ENCODE data around the gene ACOT7.

Gene ACOT7

DNA sequence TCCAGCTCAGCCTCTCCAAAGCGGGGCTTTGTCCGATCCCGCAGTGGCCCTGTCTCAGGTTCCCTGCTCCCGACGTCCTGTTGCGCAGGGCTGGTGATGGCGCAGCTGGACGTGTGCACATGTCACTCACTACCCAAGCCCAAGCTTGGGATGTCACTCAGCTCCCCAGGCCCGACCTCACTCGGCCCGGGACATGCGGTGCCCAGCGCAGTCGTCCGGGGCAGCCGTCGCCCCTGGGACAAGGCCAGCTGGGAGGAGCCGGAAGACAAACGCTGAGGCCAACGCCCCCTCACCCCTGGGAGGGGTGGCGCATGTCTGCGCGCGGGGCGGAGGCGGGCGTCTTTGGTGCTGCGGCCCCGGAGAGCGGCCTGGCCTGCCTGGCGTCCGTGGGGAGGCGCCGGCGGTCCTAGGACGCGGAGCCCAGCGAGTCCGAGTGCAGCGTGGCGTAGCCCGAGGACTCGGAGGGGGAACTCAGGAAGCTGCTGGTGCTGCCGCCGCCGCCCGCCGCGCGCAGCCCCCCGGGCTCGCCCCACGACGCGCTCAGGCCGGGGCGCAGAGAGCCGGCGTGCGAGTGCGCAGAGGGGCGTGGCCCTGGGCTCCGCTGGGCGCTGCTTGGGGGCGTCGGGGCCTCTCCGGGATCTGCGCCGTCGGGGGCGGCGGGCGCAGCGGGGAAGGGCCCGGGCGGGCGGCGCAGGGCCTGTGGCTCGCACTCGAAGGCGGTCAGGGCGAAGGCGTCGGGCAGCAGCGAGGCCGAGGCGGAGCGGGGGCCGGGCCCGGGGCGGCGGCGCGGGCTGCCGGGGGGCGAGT lies 144.4 kb downstream of the ACOT7 start:
- no peak for DNase-seq (ENCODE audit: low read depth)

DNA sequence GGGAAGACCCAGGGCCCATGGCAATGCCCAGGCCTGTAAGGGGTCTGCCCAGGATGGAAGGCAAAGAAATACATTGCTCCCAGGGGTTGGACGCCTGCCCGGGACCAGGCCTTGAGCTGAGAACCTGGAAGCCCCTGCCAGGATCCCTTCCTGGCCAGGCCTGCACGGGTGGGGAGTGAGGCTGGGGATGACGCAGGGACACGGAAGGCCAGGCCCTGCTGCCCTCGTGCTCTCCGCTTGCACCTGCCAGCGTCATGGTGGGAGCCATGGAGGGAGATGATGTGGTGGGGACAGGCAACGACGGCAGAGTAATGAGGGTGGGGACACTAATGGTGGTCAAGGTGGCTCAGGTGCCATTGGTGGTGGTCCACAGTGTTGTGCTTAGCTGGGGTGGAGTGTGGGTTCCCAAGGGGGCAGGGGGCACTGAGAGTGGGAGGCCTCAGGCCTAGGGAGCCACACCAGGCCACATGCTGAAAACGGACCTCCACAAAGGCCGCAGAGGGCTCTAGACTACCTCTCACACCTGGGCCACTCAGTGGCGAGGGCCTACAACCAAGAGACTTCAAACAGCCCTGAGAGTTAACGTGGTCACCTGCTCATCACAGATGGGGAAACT lies 145.3 kb downstream of the ACOT7 start:
- DNase-seq (ENCODE audit: low read depth), result no peak

DNA sequence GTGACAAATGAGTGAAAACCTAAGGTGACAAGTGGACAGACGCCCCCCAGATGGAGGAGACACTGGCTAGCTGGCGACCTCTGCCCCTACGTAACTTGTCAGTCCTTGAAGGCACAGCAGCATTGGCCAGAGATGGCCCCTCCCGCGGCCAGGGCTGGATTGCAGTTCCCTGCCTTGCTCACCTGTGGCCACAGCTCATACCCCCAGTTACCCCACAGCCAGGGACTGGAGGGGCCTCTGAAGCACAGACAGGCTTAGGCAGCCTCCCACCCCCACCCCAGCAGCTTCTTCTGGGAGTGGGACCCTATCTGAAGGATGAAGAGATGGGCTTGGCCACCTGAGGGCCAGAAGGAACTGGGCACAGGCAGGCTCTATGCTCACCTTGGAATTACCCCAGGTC lies 145.9 kb downstream of the ACOT7 start:
- no peak for DNase-seq (ENCODE audit: low read depth)

DNA sequence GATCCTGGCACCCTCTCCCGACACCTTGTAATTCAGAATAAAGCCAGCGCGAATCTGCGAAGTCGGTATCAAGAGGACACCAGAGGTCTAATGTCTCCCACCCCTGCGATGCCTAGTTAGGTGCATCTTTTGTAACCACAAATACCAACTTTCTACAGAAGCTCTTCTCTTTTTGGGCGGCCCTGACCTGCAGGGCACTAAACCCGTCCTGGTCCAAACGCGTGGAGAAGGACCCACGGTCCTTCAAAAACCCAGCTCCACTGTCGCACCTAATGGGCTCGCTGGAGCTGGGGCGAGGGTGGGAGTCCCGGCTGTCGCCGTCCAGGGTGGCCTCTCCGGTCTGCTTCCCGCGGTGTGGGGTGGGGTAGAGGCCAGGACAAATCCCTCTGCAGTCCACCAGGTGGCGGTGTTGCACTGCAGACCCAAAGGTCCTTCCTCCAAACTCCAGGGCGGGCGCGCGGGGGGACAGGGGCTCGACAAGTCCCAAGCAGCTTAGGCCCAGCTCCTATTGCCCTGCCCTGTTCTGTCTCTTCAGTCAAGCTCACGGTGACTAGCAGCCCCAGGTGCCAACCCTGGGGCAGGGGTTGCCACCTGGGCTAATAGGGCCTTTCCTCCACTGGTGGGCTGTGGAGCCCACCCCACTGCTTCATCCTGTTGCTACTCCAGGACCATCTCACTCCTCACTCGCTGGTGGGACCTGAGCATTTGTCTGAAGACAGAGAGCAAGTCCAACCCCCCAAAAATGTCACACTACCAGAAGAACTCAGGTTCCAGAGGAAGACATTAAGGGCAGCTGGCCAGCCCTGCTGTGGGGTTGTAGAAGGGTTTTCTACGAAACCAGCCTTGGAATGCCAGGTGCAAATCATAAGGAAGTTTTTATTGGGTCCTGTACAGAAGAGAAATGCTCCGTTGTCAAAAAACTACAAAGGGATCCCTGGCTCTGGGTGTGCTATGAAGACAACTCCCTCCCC lies 146.8 kb downstream of the ACOT7 start:
- peak; percentile 55 for DNase-seq (ENCODE audit: low read depth)

DNA sequence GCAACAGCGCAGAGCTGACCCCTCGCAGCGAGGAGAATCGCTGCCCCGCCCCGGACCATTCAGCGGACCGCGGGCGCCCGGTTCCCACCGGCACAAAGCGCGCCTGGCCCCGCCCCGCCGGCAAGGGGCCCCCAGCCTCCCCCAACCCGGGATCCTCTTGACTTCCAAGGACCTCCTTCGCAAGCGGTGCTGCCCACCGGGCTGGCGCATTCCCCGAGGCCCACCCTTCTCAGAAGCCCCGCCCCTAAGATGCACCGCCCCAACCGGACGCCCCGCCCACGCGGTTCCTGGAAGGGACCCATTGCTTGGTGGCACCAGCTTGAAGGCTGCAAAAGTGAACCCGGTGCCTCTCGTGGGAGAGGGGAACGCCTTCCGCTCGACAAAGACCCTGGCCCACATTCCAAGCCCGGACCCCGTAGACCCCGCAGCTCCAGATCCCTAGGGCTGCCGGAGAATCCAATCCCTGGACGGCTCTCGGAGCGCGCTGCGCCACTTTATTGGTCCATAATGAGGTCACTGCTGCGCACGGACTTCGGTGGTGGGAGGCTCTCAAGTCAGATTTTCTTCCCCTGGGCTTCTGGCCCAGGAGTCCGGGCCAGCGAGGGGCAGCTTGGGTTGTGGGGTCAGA lies 147.6 kb downstream of the ACOT7 start:
- peak; percentile 43 for DNase-seq (ENCODE audit: low read depth)

DNA sequence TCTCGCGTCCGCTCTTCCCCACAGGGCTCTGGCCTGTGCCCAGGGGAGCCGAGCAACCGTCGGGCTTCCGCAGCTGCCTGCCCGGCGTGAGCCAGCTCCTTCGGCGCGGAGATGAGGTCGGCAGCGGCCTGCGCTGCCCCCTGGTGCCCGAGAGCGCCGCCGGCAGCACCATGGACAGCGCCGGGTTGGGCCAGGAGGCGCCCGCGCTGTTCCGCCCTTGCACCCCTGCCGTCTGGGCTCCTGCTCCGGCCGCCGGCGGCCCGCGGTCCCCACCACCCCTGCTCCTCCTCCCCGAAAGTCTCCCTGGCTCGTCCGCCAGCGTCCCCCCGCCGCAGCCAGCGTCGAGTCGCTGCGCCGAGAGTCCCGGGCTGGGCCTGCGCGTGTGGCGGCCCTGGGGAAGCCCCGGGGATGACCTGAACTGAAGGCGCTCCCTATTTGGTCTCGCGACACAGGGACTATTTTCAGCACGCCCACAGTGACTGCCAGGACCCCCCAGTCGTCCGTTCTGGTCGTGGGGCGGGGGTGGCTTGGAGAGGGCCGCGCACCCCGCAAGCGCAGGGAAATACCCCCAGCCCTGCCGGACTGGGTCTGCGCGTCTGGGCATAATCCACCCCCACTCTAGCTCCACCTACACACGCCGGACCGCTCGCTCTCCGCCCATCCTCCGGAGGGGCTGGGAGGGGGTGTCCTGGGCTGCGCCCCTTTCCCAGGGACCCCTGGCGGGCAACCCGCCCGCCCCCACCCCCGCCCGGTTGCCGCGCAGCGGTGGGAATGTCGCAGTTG lies 148.3 kb downstream of the ACOT7 start:
- DNase-seq (ENCODE audit: low read depth), result peak; percentile 49

DNA sequence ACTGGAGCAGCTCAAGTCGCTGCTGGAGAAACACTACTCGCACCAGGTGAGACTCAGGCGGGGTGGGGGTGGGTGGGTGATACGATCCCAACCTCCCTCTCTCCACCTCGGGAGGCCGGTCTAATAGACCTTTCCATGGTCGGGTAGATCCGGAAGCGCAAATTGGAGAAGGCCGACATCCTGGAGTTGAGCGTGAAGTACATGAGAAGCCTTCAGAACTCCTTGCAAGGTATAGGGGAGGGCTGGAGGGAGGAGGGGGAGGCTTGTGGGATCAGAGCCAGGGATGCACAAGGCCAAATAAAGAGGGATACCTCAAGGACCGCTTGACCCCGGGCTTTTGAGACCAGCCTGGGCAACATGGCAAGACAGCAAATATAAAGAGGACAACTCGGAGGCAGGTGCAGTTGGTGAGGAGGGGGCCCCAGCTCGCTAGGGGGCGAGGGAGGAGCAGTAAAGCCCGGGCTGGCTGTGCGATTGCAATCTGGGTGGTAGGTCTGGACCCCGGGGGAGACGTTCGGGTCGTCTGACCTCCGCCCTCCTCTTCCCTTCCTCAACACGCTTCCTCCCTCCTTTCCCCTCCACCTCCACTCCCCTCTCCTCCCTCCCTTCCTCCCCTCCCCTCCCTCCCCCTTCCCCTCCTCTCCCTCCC lies 149.0 kb downstream of the ACOT7 start:
- DNase-seq (ENCODE audit: low read depth), result no peak

DNA sequence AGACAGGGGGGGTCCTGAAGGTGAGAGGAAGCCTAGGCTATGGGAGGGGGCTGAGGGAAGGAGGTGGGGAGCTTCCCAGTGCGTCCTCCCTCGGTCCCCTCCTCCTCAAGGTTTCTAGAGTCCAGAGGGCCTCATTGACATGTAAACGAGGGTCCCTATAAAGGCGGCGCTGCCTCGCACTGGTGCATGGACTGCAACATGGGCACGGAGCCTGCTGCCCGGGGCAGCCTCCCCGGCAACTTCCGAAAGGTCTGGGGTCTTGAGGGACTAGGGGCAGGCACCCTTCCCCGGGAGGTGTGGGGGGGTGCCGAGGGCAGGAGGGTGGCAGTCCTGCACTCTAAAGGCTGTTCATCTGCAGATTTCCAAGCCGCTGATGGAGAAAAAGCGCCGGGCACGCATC lies 149.6 kb downstream of the ACOT7 start, which contains the start of gene HES3:
Gene HES3, plus strand, starts transcription at position 187 of the 400 bp plus-strand sequence. Its CDS starts 187 bp downstream, at position 374.
- DNase-seq (ENCODE audit: low read depth), result no peak

DNA sequence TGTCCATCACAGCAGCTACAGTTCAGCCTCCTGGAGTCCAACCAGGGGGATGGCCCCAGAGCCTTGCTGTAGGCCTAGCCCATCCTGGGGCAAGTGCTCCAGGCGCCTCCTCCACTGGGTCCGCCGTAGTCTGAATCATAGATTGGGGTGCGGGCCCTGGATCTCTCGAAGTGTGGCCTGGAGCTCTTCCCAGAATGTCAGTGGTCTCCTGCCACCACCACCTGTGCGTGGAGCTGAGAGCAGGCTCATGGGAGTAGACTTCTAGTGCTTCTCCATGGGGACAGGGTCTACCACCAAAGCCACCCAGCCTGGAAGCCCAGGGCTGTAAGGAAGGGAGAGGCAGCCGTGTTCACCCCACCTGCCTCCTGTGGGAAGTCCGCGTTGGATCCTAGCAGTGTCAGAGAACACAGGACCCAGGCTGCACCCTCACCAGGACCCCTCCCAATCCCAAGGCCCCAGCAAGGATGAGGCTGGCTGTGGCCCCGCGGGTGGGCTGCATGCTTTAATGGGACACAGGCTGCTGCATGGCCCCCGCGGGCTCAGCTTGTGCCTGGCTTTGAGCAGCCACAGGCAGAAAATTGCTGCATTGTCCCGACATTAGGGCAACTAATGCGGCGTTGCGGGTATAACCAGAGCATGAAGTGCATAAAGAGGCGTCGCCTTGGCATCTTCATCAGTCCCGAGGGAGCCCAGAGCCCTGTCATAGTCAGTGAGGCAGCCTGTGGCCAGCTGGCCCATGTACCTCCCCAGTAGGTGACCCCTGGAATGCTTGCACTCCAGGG lies 150.3 kb downstream of the ACOT7 start:
- no peak for DNase-seq (ENCODE audit: low read depth)

DNA sequence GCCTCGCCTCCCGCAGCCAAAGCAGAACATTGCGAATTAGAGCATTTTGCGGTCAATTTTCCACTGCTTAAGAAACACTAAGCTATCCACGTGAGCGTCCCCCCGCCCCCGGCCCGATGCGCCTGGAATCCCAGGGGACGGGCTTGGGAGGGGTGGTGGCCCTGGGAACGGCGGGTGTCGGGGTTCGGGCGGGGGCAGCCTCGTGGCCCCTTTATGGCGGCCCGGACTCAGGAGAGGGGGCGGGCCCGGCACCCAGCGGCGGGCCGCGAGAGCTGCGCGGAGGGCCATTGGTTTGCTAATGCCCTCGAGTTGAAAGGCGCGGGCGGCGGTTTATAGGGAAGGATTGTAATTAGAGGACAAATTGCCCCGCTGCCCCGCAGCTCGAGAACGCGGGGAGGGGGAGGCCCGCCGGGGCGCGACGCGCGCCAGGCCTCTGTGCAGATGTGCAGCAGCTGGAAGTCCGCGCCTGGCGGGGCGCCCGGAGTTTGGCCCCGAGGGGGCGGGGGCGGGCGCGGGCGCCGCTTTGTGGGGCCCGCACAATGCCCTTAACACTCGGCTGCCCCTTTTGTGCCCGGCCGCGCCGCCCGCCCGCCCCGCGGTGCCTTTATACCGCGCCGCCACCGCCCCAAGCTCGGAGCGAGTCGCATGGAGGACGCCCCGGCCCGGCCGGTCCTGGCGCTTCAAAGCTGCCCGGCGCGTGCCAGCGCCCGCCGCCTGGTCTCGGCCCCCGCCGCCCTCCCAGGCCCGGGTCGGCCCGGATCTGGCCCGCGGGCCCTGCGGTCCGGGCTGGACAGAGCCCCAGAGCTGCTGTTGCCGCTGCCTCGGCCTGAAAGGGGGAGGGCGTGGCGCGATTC lies 151.5 kb downstream of the ACOT7 start:
- no peak for DNase-seq (ENCODE audit: low read depth)

DNA sequence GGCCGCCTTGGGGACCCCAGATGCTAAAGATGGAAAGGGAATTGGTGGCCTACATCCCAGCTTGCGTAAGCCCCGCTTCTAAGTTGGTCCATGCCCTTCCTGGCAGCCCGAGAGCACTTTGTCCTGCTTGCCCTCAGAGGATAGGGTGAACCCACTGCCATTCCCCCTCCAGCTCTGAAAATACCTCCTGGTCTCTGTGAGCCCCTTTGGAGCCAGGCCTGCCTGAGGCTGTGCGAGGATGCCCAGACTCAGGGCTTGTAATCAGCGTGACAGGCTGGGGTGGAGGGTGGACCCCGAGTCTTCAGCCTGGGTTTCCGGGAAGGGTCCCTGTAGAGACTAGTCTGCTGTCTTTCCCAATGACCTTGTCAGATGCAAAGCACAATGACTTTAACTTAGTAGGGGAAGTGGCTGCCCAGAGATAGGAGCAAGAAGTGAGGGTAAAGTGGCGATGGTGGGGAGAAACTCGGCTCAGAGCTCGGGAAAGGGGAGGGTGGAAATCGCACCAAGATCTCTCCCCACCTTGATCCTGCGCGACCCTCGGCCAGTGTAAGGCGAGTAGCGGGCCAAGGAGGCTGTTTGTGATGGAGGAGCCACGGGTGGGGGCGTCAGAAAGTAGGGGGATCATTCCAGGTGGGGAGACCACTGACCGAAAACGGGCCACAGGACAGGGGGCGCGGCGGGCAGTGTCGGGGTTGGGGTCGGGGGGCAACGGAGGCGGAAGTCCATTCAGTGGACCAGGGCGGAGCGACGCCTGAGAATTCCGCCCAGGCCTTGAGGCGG lies 152.3 kb downstream of the ACOT7 start:
- no peak for DNase-seq (ENCODE audit: low read depth)

DNA sequence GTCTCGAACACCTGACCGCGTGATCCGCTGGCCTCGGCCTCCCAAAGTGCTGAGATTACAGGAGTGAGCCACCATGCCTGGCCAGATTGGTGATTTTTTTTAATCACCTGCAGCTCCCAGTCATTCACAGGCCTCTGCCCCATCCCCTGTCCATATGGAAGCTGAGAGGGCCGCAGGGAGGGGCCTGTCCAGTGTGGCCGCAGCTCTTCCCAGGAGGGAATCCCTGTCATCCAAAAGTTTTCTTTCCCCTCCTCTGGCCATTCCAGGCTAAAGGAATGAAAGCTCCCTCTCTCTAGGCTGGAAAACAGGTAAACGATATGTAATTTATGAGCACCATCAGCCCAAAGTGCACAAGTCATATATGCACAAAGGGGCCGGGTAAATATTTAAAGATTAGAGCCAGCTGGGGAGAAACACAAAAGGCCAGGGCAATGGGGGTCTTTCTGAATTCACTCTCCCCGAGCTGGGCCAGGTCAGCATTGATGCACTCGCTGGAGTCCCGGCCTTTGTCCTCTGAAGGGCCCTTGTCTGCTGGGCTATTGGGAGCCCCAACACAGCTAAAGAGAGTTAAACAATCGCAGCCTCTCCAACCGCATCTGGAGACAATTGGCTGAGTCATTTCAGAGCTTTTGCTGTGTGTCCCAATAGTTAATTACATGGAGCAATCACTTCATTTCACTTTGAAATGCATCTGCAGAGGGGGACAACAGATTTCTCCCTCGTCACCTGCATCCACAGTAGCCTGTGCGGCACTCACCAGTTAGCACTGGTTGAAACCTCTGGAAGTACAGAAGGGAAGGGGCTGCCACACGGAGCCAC lies 153.4 kb downstream of the ACOT7 start:
- no peak for DNase-seq (ENCODE audit: low read depth)

DNA sequence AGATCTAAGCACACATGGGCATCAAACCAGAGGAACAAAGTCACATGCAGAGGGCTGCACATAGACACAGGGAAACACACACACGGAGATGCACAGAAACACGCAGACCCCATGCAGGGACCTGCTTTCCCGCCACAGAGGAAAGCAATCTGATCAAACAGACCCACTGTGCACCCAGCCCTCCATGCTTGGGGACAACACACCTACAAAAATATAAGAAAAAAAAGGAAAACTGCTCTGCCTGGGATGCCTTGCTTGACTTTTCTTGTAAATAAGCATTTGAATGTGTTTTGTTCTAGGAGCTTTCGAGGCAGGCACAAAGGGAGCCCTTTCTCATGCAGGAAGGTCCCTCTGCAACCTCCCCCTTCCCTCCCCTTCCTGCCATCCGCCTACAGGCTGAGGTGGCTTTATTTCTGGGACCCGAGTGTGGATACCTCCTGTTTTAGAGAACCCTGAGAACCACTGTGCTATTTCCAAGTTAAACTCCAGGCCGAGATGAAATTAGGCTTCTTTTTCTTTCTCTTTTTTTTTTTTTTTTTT lies 154.3 kb downstream of the ACOT7 start:
- no peak for DNase-seq (ENCODE audit: low read depth)

DNA sequence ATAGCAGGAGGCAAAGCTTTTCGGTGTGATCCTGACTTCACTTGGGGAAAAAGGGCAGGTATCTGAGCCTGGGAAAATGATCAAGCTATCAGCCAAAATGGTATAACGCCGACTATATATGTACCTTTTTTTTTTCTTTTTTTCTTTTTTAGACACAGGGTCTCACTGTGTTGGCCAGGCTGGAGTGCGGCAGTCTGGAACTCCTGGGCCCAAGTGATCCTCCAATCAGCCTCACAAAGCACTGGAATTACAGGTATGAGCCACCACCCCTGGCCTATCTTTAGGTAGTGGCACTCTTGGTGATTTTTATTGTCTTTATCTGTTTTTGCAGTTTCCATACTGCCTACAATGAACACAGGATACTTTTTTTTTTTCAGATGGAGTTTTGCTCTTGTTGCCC lies 156.5 kb downstream of the ACOT7 start:
- no peak for DNase-seq (ENCODE audit: low read depth)

DNA sequence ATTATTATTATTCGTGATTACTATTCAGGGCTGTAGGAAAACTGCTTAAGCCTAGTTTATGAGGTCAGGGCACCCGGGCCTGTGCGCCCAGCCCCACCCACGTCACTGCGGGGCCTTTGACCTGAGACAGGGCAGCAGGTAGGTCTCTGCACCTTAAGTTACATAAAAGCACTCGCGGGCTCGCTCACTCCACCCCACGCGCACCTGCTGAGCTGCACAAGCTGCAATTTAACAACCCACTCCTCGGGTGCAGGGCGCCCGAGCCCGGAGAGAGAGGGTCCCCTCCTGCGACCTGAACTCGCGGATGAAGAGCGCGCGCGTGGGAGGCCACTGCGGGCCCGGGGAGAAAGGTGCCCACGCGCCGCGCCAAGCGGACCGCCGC lies 158.3 kb downstream of the ACOT7 start:
- no peak for DNase-seq (ENCODE audit: low read depth)

DNA sequence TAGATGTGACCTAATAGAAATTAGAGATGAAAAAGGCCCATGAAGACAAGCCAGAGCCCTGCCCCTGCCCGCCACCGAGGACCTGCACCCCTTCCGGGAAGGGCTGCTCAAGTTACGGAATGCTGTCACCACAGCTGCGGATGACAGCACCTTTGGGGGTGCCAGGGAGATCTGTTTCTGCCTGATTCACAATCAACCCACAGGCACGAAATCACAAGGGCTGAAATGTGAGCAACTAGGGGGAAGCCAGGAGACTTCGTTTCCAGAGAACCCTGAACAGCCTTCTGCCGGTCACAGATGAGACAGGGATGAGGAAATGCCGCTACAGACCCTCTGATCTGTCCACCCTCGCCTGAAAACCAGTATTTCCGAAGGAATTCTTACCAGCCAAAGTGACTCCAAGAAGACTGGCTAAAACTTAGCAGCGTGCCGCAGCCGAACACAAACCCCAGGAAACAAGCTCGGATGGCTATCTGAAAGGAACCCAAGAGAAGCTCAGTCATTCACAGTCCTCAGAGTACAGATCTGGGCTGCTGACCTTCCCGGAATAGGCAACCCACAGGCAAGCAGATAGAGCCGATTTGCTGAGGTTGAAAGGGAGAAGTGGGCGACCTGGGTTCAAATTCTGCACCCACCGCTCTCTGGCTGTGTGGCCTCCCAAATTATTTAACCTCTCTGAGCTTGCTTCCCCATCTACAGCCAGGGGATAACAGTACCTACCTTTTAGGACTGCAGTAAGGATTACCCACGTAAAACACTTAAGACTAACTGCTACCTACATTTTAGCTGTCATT lies 158.9 kb downstream of the ACOT7 start:
- DNase-seq (ENCODE audit: low read depth), result no peak
